Bronchial epithelial cell (primary cell): ENCODE results near the gene SNX6. TPM values are rescaled to one million over a fixed set of nuclear protein-coding genes. Genes with fewer than 3 reads are reported as not detected.
"Not testable (repeated sequence)": the region's sequence is repeated elsewhere in the genome, so short reads cannot be mapped to it uniquely, and the experiment has no call there.

Experiments
- DNase-seq: peaks from one replicate; pipeline ENCODE4 v3.0.0-alpha.2; 2010; ENCODE audit warnings: low read depth
- FAIRE-seq: peaks from 2 replicates; lab custom pipeline; 2011; peaks lifted over from hg19 to GRCh38; lab: Jason Lieb, UNC
- H3K27me3 ChIP-seq: 2 replicates; pipeline ENCODE4 v1.5.1; 2011; ENCODE audit warnings: low read length; ENCODE audit not compliant: control insufficient read depth, insufficient read depth
- H3K36me3 ChIP-seq: 2 replicates; pipeline ENCODE4 v1.5.1; 2011; ENCODE audit warnings: low read length; ENCODE audit not compliant: control insufficient read depth, insufficient read depth
- H3K4me3 ChIP-seq: 2 replicates; pipeline ENCODE4 v1.5.1; 2011; ENCODE audit warnings: mild to moderate bottlenecking, low read depth, low read length, control low read depth
- total RNA-seq: library from RNA; depleted of rRNA; stranded (reverse); fragments of >200 nt; gene quantifications from 2 replicates; pipeline ENCODE4 v1.2.1, GENCODE V29; 2014
- TF ChIP-seq, protein P1 (sequence below): IDR thresholded peaks from 2 replicates; pipeline ENCODE4 v1.5.1; 2011; ENCODE audit warnings: mild to moderate bottlenecking, moderate library complexity, low read length, control low read depth, inconsistent platforms; ENCODE audit not compliant: insufficient read depth, severe bottlenecking

The SNX6 gene
- total RNA-seq, 1 donor from 2014 or later = 146 TPM

DNA sequence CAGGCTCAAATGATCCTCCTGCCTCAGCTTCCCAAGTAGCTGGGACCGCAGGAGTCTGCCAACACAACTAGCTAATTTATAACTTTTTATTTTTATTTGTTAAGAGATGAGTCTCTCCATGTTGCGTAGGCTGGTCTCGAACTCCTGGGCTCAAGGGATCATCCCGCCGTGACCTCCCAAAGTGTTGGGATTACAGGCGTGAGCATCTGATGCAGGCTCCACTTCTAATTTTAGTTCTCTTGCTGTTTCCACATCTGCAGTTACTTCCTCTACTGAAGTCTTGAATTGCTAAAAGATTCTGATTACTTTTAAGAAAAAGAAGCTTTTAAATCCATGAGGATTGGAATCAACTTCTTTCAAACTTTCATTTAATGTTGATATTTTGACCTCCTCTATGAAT is 13.4 kb upstream of the SNX6 start:
- TF ChIP-seq, protein P1, sequence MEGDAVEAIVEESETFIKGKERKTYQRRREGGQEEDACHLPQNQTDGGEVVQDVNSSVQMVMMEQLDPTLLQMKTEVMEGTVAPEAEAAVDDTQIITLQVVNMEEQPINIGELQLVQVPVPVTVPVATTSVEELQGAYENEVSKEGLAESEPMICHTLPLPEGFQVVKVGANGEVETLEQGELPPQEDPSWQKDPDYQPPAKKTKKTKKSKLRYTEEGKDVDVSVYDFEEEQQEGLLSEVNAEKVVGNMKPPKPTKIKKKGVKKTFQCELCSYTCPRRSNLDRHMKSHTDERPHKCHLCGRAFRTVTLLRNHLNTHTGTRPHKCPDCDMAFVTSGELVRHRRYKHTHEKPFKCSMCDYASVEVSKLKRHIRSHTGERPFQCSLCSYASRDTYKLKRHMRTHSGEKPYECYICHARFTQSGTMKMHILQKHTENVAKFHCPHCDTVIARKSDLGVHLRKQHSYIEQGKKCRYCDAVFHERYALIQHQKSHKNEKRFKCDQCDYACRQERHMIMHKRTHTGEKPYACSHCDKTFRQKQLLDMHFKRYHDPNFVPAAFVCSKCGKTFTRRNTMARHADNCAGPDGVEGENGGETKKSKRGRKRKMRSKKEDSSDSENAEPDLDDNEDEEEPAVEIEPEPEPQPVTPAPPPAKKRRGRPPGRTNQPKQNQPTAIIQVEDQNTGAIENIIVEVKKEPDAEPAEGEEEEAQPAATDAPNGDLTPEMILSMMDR = no peak
- FAIRE-seq (no peak), DNase-seq (no peak)
- Histone ChIP-seq H3K4me3 (no peak overlapping the region), H3K27me3 (no peaks in the 10 kb centered on the region), H3K36me3 (no peaks in the 10 kb centered on the region)

DNA sequence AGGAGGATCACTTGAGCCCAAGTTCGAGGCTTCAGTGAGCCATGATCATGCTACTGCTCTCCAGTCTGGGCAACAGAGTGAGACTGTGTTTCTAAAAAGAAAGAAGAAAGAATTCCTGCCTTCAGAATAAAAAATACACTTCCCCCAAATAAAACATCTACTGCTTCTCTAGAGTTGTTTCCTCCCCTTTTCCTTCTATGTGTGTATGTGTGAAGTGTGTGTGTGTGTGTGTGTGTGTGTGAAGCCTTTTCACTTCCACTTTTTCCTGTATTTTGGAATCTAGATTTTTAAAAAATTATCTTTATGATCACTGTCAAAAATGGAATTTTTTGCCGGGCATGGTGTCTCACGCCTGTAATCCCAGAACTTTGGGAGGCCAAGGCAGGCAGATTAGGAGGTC is 12.6 kb upstream of the SNX6 start:
- TF ChIP-seq, protein P1 = no peak
- DNase-seq (no peak), FAIRE-seq (no peak)
- Histone ChIP-seq H3K36me3 (no peaks in the 10 kb centered on the region), H3K27me3 (no peaks in the 10 kb centered on the region), H3K4me3 (no peak overlapping the region)

DNA sequence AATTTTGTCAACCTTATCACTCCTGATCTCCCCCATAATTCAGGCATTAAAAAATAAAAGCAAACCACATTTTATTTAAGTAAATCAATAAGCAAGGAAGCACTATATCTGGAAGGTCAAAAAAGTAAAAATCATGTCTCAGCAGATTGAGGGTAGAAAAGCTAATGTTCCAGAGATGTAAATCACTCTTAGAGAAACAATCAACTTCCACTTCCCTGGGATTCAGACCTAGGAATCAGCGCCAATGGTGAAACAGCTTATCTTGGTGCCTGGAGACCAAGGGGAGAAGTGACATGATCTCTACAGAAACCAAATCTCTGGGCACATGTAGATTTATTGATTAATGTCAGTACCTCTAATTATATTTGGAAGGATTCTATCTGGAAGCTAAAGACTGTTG is 10.9 kb upstream of the SNX6 start:
- TF ChIP-seq, protein P1 = no peak
- no peak for DNase-seq
- Histone ChIP-seq H3K27me3 (no peaks in the 10 kb centered on the region), H3K4me3 (no peak overlapping the region), H3K36me3 (no peaks in the 10 kb centered on the region)
- FAIRE-seq = no peak

DNA sequence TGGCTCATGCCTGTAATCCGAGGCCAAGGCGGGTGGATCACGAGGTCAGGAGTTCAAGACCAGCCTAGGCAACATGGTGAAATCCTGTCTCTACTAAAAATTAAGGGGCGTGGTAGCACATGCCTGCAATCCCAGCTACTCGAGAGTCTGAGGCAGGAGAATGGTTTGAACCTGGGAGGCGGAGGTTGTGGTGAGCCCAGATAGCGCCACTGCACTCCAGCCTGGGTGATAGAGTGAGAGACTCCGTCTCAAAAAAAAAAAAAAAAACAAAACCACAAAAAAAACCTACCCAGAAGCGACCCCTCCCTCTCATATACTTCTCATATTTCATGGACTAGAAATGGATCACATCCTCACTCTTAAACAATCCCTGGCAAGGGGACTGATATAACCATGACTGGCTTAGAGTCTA is 4.4 kb upstream of the SNX6 start:
- DNase-seq, H3K27me3 ChIP-seq, H3K36me3 ChIP-seq, FAIRE-seq, H3K4me3 ChIP-seq: not testable (repeated sequence)

DNA sequence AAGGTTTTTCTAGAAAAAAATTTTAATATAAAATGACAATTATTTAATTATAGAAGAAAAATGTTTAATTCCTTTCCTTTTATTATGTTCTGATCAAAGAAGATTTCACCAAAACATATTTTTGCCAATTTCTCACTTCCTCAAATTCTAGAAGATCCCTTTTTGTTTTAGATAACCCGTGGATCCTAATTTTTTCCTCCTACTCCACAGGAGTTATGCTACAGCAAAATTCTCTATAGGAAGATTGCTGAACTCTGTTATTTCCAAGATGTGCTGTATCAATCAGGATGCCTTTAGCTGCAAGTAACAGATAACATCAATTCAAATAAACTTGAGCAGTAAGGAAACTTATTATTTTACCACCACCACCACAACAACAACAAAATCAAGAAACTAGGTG is 3.8 kb upstream of the SNX6 start:
- TF ChIP-seq, protein P1 = no peak
- Histone ChIP-seq H3K36me3 (no peaks in the 10 kb centered on the region), H3K4me3 (no peak overlapping the region), H3K27me3 (no peaks in the 10 kb centered on the region)
- no peak for FAIRE-seq
- DNase-seq = no peak

DNA sequence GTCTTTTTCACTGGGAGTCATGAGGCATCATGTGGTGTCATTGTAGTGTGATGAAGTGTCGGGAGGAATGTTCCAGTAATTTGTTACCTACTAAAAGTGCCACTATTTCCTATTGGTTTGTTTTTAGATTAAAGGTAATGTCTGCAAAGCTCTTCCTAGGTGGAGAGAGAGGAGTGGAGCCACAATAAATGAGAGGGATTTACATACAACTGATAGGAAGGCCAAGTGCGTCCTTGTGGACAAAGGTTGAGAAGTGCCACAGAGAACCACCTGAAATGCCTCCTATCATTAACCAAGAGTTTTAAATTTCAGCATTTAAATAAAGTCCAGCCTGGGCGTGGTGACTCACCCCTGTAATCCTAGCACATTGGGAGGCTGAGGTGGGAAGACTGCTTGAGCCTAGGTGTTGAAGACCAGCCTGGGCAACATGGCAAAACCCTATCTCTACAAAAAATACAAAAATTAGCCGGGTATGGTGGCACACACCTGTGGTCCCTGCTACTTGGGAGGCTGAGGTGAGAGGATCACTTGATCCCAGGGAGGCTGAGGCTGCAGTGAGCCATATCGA is 2.5 kb upstream of the SNX6 start:
- no peaks in the 10 kb centered on the region for H3K36me3 ChIP-seq
- no peak for FAIRE-seq
- H3K27me3 ChIP-seq = no peaks in the 10 kb centered on the region
- H3K4me3 ChIP-seq = no peak overlapping the region
- DNase-seq = no peak
- TF ChIP-seq, protein P1 = no peak
